CD14-positive monocyte (primary cell): ENCODE data around the gene RASGRF2. TPM values are rescaled to one million over a fixed set of nuclear protein-coding genes. Genes with fewer than 3 reads are reported as not detected.

Experiments used
- DNase-seq, 3 donors: peaks; one replicate each; pipeline ENCODE4 v3.0.0-alpha.2; 2011 to 2022
- H2AFZ ChIP-seq: 2 replicates; pipeline ENCODE4 v1.6.0; 2012; ENCODE audit warnings: mild to moderate bottlenecking, low read depth, low read length, inconsistent platforms; ENCODE audit not compliant: insufficient read depth, poor library complexity, severe bottlenecking
- H3K27ac ChIP-seq, 2 donors: 1 replicate in 1 of 2; 2 replicates in 1 of 2; pipeline ENCODE4 v1.5.1; 2012 to 2013; ENCODE audit warnings: low read length in 2 of 2, control low read depth in 1 of 2, inconsistent platforms in 1 of 2, low read depth in 1 of 2, mild to moderate bottlenecking in 1 of 2
- H3K27me3 ChIP-seq, 2 donors: one replicate each; pipeline versions ENCODE4 v1.6.0 to v1.6.1; 2011 to 2013; ENCODE audit warnings: low read length in 2 of 2; ENCODE audit not compliant: control insufficient read depth in 2 of 2, insufficient read depth in 2 of 2
- H3K36me3 ChIP-seq, 2 donors: replicated peaks in 1 of 2; 1 replicate in 1 of 2; 2 replicates in 1 of 2; pipeline versions ENCODE4 v1.5.1 to v1.6.1; 2012 to 2013; ENCODE audit warnings: low read length in 2 of 2, control low read depth in 1 of 2, inconsistent platforms in 1 of 2, mild to moderate bottlenecking in 1 of 2; ENCODE audit not compliant: insufficient read depth in 2 of 2, control insufficient read depth in 1 of 2
- H3K4me1 ChIP-seq, 2 donors: 1 replicate in 1 of 2; 2 replicates in 1 of 2; pipeline versions ENCODE4 v1.5.1 to v1.6.1; 2012 to 2013; ENCODE audit warnings: low read length in 2 of 2, control low read depth in 1 of 2, inconsistent platforms in 1 of 2, mild to moderate bottlenecking in 1 of 2, moderate library complexity in 1 of 2; ENCODE audit not compliant: insufficient read depth in 2 of 2, control insufficient read depth in 1 of 2
- H3K4me2 ChIP-seq: replicated peaks from 2 replicates; pipeline ENCODE3; 2012; ENCODE audit warnings: low read length, moderate library complexity, mild to moderate bottlenecking; ENCODE audit not compliant: poor library complexity, severe bottlenecking; ENCODE audit errors: extremely low read depth
- H3K4me3 ChIP-seq, 3 experiments: fragments of 200-600 bp in 1 of 3; sonication (generic) in 1 of 3; replicated peaks in 1 of 3; 1 replicate in 2 of 3; 2 replicates in 1 of 3; pipeline ENCODE4 v1.5.1; 2011 to 2013; ENCODE audit warnings: low read length in 3 of 3, mild to moderate bottlenecking in 3 of 3, control low read depth in 2 of 3, low read depth in 2 of 3, inconsistent platforms in 1 of 3, moderate library complexity in 1 of 3
- H3K79me2 ChIP-seq: 2 replicates; pipeline ENCODE4 v1.6.0; 2012; ENCODE audit warnings: mild to moderate bottlenecking, control low read depth, inconsistent platforms, low read length, moderate library complexity; ENCODE audit not compliant: insufficient read depth
- H3K9ac ChIP-seq: 2 replicates; pipeline ENCODE4 v1.6.0; 2017; ENCODE audit warnings: low read length, mild to moderate bottlenecking; ENCODE audit not compliant: insufficient read depth, poor library complexity, severe bottlenecking
- H3K9me3 ChIP-seq, 2 donors: replicated peaks in 1 of 2; 1 replicate in 1 of 2; 2 replicates in 1 of 2; pipeline versions ENCODE4 v1.5.1 to v1.6.1; 2012 to 2013; ENCODE audit warnings: low read length in 2 of 2, control low read depth in 1 of 2; ENCODE audit not compliant: control insufficient read depth in 1 of 2, insufficient read depth in 1 of 2
- H4K20me1 ChIP-seq: 2 replicates; pipeline ENCODE4 v1.6.0; 2012; ENCODE audit warnings: mild to moderate bottlenecking, low read length, control low read depth, moderate library complexity; ENCODE audit not compliant: insufficient read depth
- H3K27ac Mint-ChIP-seq, 7 donors: one replicate each; pipeline ENCODE4 v1.8.0; 2020; ENCODE audit warnings: mild to moderate bottlenecking in 7 of 7, mixed read lengths in 7 of 7, moderate library complexity in 6 of 7, inconsistent platforms in 2 of 7
- H3K27me3 Mint-ChIP-seq, 3 donors: one replicate each; pipeline ENCODE4 v1.8.0; 2021 to 2022; ENCODE audit warnings: low read depth in 3 of 3, mild to moderate bottlenecking in 3 of 3, mixed read lengths in 3 of 3, moderate library complexity in 3 of 3, inconsistent platforms in 1 of 3
- H3K36me3 Mint-ChIP-seq, 2 donors: one replicate each; pipeline ENCODE4 v1.8.0; 2020; ENCODE audit warnings: mixed read lengths in 2 of 2, inconsistent platforms in 1 of 2, mild to moderate bottlenecking in 1 of 2
- H3K4me1 Mint-ChIP-seq: one replicate; pipeline ENCODE4 v1.8.0; 2020; ENCODE audit warnings: mild to moderate bottlenecking, mixed read lengths
- H3K4me3 Mint-ChIP-seq, 2 donors: one replicate each; pipeline ENCODE4 v1.8.0; 2020; ENCODE audit warnings: mild to moderate bottlenecking in 2 of 2, mixed read lengths in 2 of 2, moderate library complexity in 1 of 2
- H3K9me3 Mint-ChIP-seq, 7 donors: one replicate each; pipeline ENCODE4 v1.8.0; 2020 to 2022; ENCODE audit warnings: mixed read lengths in 7 of 7, mild to moderate bottlenecking in 6 of 7, moderate library complexity in 6 of 7, inconsistent platforms in 2 of 7
- CTCF ChIP-seq: fragments of 200-600 bp; IDR thresholded peaks from one replicate; pipeline ENCODE4 v1.8.0; 2022; ENCODE audit warnings: antibody characterized with exemption, mild to moderate bottlenecking
- WGBS: methylation state at CpG from one replicate; pipeline ENCODE4 v1.1.5; 2013; ENCODE audit warnings: missing lambda C conversion rate; ENCODE audit not compliant: insufficient coverage; 5-methylcytosine and 5-hydroxymethylcytosine counted together
- intact Hi-C, 2 donors: fragments of 100-400 bp; cut with micrococcal nuclease; formaldehyde crosslinking; loops; one replicate each; pipeline versions ENCODE4 v1.15.0 to v1.15.1; 2023
- polyA plus RNA-seq, 3 donors: library from polyadenylated mRNA; depleted of rRNA in 1 of 3; unstranded in 2 of 3; stranded (reverse) in 1 of 3; fragments of 300-500 nt in 2 of 3; fragments of >200 nt in 1 of 3; fragmentation: Illumina TruSeq in 2 of 3; gene quantifications; 1 replicate in 2 of 3; 2 replicates in 1 of 3; pipeline ENCODE4 v1.2.3, GENCODE V29; 2012 to 2021

The RASGRF2 gene
- polyA plus RNA-seq, 3 donors, result 0.01 to 0.02 TPM; not detected in 1

GRCh38 chr5:81213070-81213469 is 252.9 kb downstream of the RASGRF2 start:
- Histone ChIP-seq H4K20me1 (no peaks in the 10 kb centered on the region), H3K79me2 (no peaks in the 10 kb centered on the region), H2AFZ (no peak overlapping the region), H3K36me3 (no peaks in the 10 kb centered on the region), H3K27me3 (no peaks in the 10 kb centered on the region), H3K27ac (no peak overlapping the region), H3K4me3 (no peak overlapping the region), H3K9ac (no peak overlapping the region), H3K4me1 (no peaks in the 10 kb centered on the region), H3K4me2 (no peak overlapping the region), H3K9me3 (no peaks in the 10 kb centered on the region)
- intact Hi-C loops, result no loop called here
- Mint-ChIP-seq H3K36me3 (no peaks in the 10 kb centered on the region), H3K27ac (no peak overlapping the region), H3K4me1 (no peaks in the 10 kb centered on the region), H3K9me3 (peaks cover 0 to 1% (median 0%) of the 10 kb centered on the region in 7 donors), H3K4me3 (no peak overlapping the region), H3K27me3 (peaks cover 0 to 2% (median 1%) of the 10 kb centered on the region in 3 donors)
- no peak for DNase-seq
- WGBS, result no CpG with 5 or more reads among the region's 3 CpGs
- TF ChIP-seq CTCF, result no peak

GRCh38 chr5:81214848-81215247 is 254.7 kb downstream of the RASGRF2 start:
- Mint-ChIP-seq H3K4me3 (no peak overlapping the region), H3K36me3 (no peaks in the 10 kb centered on the region), H3K9me3 (peaks cover 0 to 3% (median 0%) of the 10 kb centered on the region in 7 donors), H3K4me1 (no peaks in the 10 kb centered on the region), H3K27me3 (peaks cover 1 to 2% (median 1%) of the 10 kb centered on the region in 3 donors), H3K27ac (no peak overlapping the region)
- Histone ChIP-seq H3K27ac (no peak overlapping the region), H3K4me2 (no peak overlapping the region), H3K4me3 (no peak overlapping the region), H3K79me2 (no peaks in the 10 kb centered on the region), H4K20me1 (no peaks in the 10 kb centered on the region), H3K9me3 (peaks cover 0 to 3% of the 10 kb centered on the region in 2 donors), H3K9ac (no peak overlapping the region), H2AFZ (no peak overlapping the region), H3K27me3 (no peaks in the 10 kb centered on the region), H3K36me3 (no peaks in the 10 kb centered on the region), H3K4me1 (no peaks in the 10 kb centered on the region)
- TF ChIP-seq CTCF, result no peak
- DNase-seq, result no peak
- intact Hi-C loops, result no loop called here
- 89% methylated on average over 4 of the region's 8 CpGs for WGBS
